Prostate gland (tissue), 2 donors: ENCODE results near the gene MPZL1. TPM values are rescaled to one million over a fixed set of nuclear protein-coding genes. Genes with fewer than 3 reads are reported as not detected.

ENCODE experiments used
- DNase-seq: peaks from one replicate; pipeline ENCODE4 v3.0.0-alpha.2; 2019; ENCODE audit warnings: low spot score
- H3K27ac ChIP-seq, 2 donors: fragments of 200-600 bp; sonication (generic); 2 replicates each; pipeline ENCODE4 v1.5.1; 2017 to 2019
- H3K27me3 ChIP-seq: fragments of 200-600 bp; sonication (generic); replicated peaks from 2 replicates; pipeline ENCODE4 v1.5.1; 2019; ENCODE audit not compliant: insufficient read depth
- H3K36me3 ChIP-seq, 2 donors: fragments of 200-600 bp; sonication (generic); 1 replicate in 1 of 2; 2 replicates in 1 of 2; pipeline versions ENCODE4 v1.5.1 to v1.8.1; 2017 to 2019
- H3K4me1 ChIP-seq: fragments of 200-600 bp; sonication (generic); replicated peaks from 2 replicates; pipeline ENCODE4 v1.5.1; 2019
- H3K4me3 ChIP-seq, 2 donors: fragments of 200-600 bp; sonication (generic); 2 replicates each; pipeline ENCODE4 v1.5.1; 2017 to 2019
- H3K9me3 ChIP-seq: fragments of 200-600 bp; sonication (generic); 2 replicates; pipeline ENCODE4 v1.5.1; 2017
- POLR2A ChIP-seq: fragments of 450-650 bp; IDR thresholded peaks from one replicate; pipeline ENCODE4 v1.6.1; 2016; ENCODE audit warnings: antibody characterized with exemption, mild to moderate bottlenecking
- POLR2AphosphoS5 ChIP-seq: sonication (generic); formaldehyde crosslinking; IDR thresholded peaks from one replicate; pipeline ENCODE4 v1.6.1; 2017; ENCODE audit warnings: antibody characterized with exemption
- WGBS: methylation state at CpG from one replicate; pipeline ENCODE4 v1.1.5; 2018; 5-methylcytosine and 5-hydroxymethylcytosine counted together
- intact Hi-C: fragments of 100-400 bp; cut with DNase I; formaldehyde crosslinking; loops from one replicate; pipeline ENCODE4 v1.14.2; 2022
- total RNA-seq, 2 donors: library from RNA; depleted of rRNA; stranded (reverse); fragments of >200 nt; gene quantifications; one replicate each; pipeline ENCODE4 v1.1.0, GENCODE V29; 2016
- TF ChIP-seq, protein P1 (sequence below), 4 experiments: fragments of 200-600 bp in 2 of 4; fragments of 450-650 bp in 2 of 4; sonication (generic) in 2 of 4; IDR thresholded peaks; 1 replicate in 3 of 4; 2 replicates in 1 of 4; pipeline ENCODE4 v1.5.1; 2016 to 2019; ENCODE audit warnings: antibody characterized with exemption in 4 of 4, mild to moderate bottlenecking in 2 of 4, moderate library complexity in 2 of 4

The MPZL1 gene
- total RNA-seq, 2 donors from 2014 or later, result 52.5 to 135 TPM

GRCh38 chr1:167679714-167680113, 42.1 kb upstream of the MPZL1 start:
- intact Hi-C loops, result loop anchor here (10.0 kb wide), 1 partner anchor 45 kb away; the partner anchor contains the start of gene RCSD1
- Histone ChIP-seq H3K9me3 (no peaks in the 10 kb centered on the region), H3K27ac (no peak overlapping the region), H3K4me3 (no peak overlapping the region), H3K27me3 (no peaks in the 10 kb centered on the region), H3K36me3 (no peaks in the 10 kb centered on the region), H3K4me1 (peaks cover 7% of the 10 kb centered on the region)
- DNase-seq, result no peak
- no peak for TF ChIP-seq POLR2A
- TF ChIP-seq, protein P1, sequence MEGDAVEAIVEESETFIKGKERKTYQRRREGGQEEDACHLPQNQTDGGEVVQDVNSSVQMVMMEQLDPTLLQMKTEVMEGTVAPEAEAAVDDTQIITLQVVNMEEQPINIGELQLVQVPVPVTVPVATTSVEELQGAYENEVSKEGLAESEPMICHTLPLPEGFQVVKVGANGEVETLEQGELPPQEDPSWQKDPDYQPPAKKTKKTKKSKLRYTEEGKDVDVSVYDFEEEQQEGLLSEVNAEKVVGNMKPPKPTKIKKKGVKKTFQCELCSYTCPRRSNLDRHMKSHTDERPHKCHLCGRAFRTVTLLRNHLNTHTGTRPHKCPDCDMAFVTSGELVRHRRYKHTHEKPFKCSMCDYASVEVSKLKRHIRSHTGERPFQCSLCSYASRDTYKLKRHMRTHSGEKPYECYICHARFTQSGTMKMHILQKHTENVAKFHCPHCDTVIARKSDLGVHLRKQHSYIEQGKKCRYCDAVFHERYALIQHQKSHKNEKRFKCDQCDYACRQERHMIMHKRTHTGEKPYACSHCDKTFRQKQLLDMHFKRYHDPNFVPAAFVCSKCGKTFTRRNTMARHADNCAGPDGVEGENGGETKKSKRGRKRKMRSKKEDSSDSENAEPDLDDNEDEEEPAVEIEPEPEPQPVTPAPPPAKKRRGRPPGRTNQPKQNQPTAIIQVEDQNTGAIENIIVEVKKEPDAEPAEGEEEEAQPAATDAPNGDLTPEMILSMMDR (IDR thresholded peaks at IDR 0.05), result no peak
- no peak for TF ChIP-seq POLR2AphosphoS5
- 91% methylated on average over 6 of the region's 6 CpGs for WGBS

GRCh38 chr1:167681024-167681423, 40.8 kb upstream of the MPZL1 start:
- Histone ChIP-seq H3K4me3 (no peak overlapping the region), H3K27ac (no peak overlapping the region), H3K36me3 (no peaks in the 10 kb centered on the region), H3K9me3 (no peaks in the 10 kb centered on the region), H3K27me3 (no peaks in the 10 kb centered on the region), H3K4me1 (peaks cover 7% of the 10 kb centered on the region)
- no peak for DNase-seq
- 48% methylated on average over 3 of the region's 3 CpGs for WGBS
- no peak for TF ChIP-seq POLR2AphosphoS5
- no peak for TF ChIP-seq POLR2A
- TF ChIP-seq, protein P1 (IDR thresholded peaks at IDR 0.05), result no peak
- intact Hi-C loops, result loop anchor here (10.0 kb wide), 1 partner anchor 46 kb away; the partner anchor contains the start of gene RCSD1

DNA sequence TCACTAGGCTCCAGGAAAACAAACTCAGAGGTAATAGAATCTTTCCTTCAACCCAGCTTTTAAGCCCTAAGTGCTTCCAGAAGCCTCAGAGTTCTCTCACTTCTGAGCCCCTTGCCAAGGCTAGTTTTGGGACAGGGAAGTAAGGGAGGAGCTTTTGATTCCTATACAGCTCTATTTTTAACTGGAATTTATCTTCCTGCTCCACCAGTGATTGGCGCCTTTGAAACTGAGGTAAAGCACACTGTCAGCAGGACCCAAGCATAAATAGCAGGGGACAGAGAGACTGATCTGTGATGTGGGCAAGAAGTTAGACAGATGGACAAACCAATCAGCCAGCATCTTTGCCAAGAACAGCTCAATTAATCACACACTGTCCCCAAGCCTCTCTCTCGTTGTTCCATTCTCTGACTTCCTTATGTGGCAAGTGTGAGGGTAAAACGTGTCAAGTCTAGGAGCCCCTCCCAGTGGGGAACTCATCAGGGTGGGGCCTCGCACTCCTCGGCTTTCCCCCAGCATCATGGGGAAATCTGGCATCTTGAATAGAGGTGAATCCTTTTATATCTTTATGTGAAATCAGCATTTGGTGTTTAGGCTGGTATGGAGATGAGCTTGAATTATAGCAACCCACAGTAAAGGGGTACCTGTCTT, 40.2 kb upstream of the MPZL1 start:
- no peak for TF ChIP-seq POLR2A
- TF ChIP-seq POLR2AphosphoS5, result no peak
- TF ChIP-seq, protein P1 (IDR thresholded peaks at IDR 0.05), result no peak
- no peak overlapping the region for H3K27ac ChIP-seq
- H3K36me3 ChIP-seq, result no peaks in the 10 kb centered on the region
- 24% methylated on average over 5 of the region's 5 CpGs for WGBS
- no peak for DNase-seq
- no peaks in the 10 kb centered on the region for H3K9me3 ChIP-seq
- no peaks in the 10 kb centered on the region for H3K27me3 ChIP-seq
- intact Hi-C loops, result loop anchor here (10.0 kb wide), 1 partner anchor 47 kb away; the partner anchor contains the start of gene RCSD1
- H3K4me3 ChIP-seq, result no peak overlapping the region
- peaks cover 7% of the 10 kb centered on the region for H3K4me1 ChIP-seq

DNA sequence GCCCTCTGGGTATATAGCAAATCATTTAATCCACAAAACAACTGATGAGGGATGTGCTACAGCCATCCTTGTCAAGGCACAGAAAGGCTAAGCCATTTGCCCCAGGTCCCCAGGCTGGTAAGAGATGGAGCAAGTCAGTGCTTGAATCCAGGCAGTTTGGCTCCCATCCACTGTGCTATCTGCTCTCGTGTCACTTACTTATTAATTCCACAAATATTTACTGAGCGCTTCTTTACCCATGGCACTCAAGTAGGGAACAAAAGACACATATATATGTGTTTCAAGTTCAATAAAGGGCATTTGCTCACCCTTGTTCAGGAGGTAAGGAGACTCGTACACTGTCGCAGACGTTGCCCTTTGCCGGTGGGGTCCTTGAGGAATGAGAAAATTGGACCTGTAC, 38.6 kb upstream of the MPZL1 start:
- H3K36me3 ChIP-seq, result no peaks in the 10 kb centered on the region
- TF ChIP-seq POLR2AphosphoS5 (no peak), POLR2A (no peak)
- TF ChIP-seq, protein P1 (IDR thresholded peaks at IDR 0.05), result no peak
- no peak overlapping the region for H3K27ac ChIP-seq
- H3K27me3 ChIP-seq, result no peaks in the 10 kb centered on the region
- H3K4me1 ChIP-seq, result peaks cover 7% of the 10 kb centered on the region
- WGBS, result 37% methylated on average over 6 of the region's 6 CpGs
- intact Hi-C loops, result loop anchor here (10.0 kb wide), 1 partner anchor 48 kb away; the partner anchor contains the start of gene RCSD1
- no peaks in the 10 kb centered on the region for H3K9me3 ChIP-seq
- no peak overlapping the region for H3K4me3 ChIP-seq
- DNase-seq, result no peak
